PFSK-1 (cell line): ENCODE data around the gene LGALS3BP.

ENCODE experiments used
- FOXP2 ChIP-seq: optimal IDR thresholded peaks from 2 replicates; pipeline ENCODE3; 2011; ENCODE audit warnings: borderline replicate concordance, control low read depth, inconsistent platforms; ENCODE audit not compliant: insufficient read depth; ENCODE audit errors: extremely low read length, extremely low read depth
- POLR2AphosphoS5 ChIP-seq: IDR thresholded peaks from 2 replicates; pipeline ENCODE4 v1.6.1; 2012; ENCODE audit warnings: low read depth, mild to moderate bottlenecking, control low read depth, low read length, moderate library complexity
- SIN3A ChIP-seq: IDR thresholded peaks from 2 replicates; pipeline ENCODE4 v1.6.1; 2012; ENCODE audit warnings: mild to moderate bottlenecking, low read length, moderate library complexity, borderline replicate concordance; ENCODE audit not compliant: insufficient read depth
- TAF1 ChIP-seq: IDR thresholded peaks from 2 replicates; pipeline ENCODE4 v1.6.1; 2012; ENCODE audit warnings: low read length, control low read depth, borderline replicate concordance; ENCODE audit not compliant: insufficient read depth
- TF ChIP-seq, protein P1 (sequence below), 2 experiments: IDR thresholded peaks; 2 replicates each; pipeline versions ENCODE4 v1.6.1 to v1.8.0; 2011 to 2012; ENCODE audit warnings: low read depth in 2 of 2, low read length in 2 of 2, control low read depth in 1 of 2, inconsistent platforms in 1 of 2, mild to moderate bottlenecking in 1 of 2, moderate library complexity in 1 of 2; ENCODE audit not compliant: insufficient read depth in 1 of 2

The LGALS3BP gene

DNA sequence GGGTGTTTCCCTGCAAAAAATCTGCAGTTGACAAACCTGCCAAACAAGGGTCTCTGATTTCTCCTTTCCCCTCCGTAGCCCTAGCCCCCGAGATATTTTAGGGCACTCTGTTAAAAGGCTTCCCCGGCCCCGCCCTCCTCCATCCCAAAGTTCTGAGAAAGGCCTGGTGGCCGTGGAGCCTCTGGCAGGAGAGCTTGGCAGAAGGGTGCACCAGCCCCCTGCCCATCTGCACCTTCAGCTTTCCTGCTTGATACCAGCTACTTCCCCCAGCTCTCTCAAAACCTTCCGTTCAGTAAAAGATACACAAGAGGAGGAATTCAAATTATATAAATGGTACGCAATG is 30.6 kb upstream of the LGALS3BP start:
- TF ChIP-seq FOXP2 (no peak), TAF1 (no peak), SIN3A (no peak), POLR2AphosphoS5 (no peak)
- TF ChIP-seq, protein P1, sequence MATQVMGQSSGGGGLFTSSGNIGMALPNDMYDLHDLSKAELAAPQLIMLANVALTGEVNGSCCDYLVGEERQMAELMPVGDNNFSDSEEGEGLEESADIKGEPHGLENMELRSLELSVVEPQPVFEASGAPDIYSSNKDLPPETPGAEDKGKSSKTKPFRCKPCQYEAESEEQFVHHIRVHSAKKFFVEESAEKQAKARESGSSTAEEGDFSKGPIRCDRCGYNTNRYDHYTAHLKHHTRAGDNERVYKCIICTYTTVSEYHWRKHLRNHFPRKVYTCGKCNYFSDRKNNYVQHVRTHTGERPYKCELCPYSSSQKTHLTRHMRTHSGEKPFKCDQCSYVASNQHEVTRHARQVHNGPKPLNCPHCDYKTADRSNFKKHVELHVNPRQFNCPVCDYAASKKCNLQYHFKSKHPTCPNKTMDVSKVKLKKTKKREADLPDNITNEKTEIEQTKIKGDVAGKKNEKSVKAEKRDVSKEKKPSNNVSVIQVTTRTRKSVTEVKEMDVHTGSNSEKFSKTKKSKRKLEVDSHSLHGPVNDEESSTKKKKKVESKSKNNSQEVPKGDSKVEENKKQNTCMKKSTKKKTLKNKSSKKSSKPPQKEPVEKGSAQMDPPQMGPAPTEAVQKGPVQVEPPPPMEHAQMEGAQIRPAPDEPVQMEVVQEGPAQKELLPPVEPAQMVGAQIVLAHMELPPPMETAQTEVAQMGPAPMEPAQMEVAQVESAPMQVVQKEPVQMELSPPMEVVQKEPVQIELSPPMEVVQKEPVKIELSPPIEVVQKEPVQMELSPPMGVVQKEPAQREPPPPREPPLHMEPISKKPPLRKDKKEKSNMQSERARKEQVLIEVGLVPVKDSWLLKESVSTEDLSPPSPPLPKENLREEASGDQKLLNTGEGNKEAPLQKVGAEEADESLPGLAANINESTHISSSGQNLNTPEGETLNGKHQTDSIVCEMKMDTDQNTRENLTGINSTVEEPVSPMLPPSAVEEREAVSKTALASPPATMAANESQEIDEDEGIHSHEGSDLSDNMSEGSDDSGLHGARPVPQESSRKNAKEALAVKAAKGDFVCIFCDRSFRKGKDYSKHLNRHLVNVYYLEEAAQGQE (IDR thresholded peaks at IDR 0.05; ENCODE audit: insufficient read depth in 1 of 2, low read depth in 2 of 2, low read length in 2 of 2) = no peak

DNA sequence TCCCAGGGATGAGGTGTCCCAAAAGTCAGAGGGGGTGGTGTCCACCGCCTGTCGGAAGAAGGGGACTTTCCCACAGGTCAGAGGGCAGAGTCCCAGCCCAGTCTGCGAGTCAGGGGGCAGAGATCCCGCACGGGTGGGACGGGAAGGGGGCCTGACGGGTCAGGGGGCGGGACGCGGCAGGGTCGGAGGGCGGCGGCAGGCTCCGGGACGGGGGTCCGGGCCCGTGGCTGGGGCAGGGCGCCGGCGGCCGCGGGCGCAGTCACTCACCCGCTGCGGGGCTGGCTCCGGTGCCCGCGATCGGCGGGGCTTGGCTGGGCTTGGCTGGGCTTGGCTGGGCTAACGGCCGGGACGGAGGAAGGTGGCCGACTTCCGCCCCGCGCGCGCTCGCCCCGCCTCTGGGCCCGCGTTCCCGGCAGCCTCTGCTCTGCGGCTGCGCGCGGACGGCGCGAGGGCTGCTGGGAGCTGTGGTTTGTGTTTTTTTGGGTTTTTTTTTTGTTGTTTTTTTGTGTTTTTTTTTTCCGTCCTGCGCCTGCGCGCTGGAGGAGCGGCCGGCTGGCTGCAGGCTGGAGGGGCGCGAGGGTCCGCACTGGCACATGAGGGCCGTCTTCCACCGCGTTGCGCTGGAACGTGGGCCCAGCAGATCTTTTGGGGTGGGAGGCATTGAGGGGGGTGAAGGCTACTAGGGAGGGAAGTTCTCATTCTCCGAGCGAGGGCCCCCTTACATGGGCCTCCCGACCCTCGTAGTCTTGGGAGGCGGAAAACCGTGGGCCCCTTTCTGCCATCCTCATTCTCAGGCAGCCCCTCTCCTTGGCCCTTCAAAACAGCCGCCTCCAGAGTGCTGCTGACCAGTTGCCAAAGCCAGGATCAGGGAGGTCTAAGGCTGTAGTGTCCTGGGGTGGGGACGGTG is 29.9 kb upstream of the LGALS3BP start, which contains the start of gene CANT1:
Gene CANT1, minus strand, starts transcription at position 368 of the 907 bp plus-strand sequence. CDS start 12,142 bp downstream, outside the sequence.
- TF ChIP-seq, protein P1 (IDR thresholded peaks at IDR 0.05; ENCODE audit: insufficient read depth in 1 of 2, low read depth in 2 of 2, low read length in 2 of 2) = no peak
- TF ChIP-seq SIN3A = no peak; the same call in 1 of the 2 replicates
- peak; percentile 76 for TF ChIP-seq FOXP2
- TF ChIP-seq POLR2AphosphoS5 = peak; percentile 34; the same call in 1 of the 2 replicates
- no peak for TF ChIP-seq TAF1

DNA sequence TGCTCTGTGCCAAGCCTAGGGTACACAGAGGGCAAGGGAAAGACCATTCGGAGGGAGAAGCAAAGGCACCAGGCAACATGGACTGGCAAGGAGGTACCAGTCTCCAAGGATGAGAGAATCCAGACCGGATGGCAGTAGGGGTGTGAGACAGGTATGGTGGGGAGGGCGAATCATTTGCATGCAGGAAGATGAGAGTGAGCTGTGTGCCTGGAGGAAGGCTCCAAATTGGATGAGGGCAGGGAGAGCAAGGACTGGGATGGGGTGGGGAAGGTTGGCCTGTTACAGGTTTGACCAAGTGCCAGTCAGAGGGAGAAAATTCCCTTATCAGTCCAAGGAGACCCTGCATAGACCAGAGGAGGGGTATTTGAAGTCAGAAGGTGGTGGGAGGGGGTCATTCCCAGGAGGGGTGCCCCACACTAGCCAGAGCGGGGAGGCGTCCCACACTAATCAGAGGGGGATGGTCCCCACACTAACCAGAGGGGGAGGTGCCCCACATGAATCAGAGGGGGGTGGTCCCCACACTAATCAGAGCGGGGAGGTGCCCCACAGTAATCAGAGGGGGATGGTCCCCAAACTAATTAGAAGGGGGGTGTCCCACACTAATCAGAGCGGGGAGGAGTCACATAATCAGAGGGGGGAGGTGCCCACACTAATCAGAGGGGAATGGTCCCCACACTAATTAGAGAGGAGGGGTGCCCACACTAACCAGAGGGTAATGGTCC is 29.1 kb upstream of the LGALS3BP start:
- TF ChIP-seq SIN3A = no peak
- TF ChIP-seq, protein P1 (IDR thresholded peaks at IDR 0.05; ENCODE audit: insufficient read depth in 1 of 2, low read depth in 2 of 2, low read length in 2 of 2) = no peak

DNA sequence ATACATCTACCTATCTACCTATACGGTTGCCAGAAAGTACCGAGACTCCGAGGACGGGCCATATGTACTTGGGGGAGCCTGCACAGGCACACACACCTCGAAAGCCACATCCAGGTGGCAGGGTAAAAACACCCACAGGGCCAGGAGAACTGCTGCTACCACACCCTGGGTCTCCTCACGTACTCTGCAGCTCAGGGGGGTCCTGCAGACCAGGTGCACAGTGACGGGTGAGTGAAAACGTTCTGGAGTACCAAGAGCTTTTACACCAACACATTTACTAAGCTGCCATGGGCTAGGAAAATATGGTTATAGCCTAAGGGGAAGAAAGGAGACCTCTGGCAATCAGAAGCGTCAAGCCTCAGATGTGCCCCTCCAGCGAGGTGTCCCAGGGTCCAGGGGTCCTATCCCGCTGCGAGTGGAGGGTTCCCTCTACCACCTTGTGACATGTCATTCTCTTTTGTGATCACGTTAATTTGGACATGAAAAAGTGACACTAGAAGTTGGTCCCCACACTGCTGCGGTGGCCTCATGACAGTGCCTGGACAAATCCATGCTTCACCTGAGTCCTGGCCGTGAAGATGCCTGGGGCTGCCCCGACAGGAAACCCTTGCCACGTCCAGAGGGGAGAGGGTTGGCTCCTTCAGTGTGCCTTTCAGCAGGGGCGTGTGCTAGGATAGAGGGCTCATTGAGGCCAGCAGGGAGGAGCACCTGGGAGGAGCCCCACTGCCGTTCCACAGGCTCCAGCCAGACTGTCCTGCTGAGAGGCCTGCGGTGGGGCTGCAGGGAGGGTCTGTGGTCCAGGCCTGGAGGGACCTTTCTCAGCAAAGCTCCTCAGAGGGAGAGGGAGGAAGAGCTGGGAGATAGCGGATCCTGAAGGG is 28.0 kb upstream of the LGALS3BP start:
- TF ChIP-seq SIN3A (no peak), POLR2AphosphoS5 (no peak), FOXP2 (no peak), TAF1 (no peak)
- TF ChIP-seq, protein P1 (IDR thresholded peaks at IDR 0.05; ENCODE audit: insufficient read depth in 1 of 2, low read depth in 2 of 2, low read length in 2 of 2) = no peak
